HG02623 (cell line): Measurements from ENCODE around the gene DDX20.
"Not testable (repeated sequence)": the region's sequence is repeated elsewhere in the genome, so short reads cannot be mapped to it uniquely, and the experiment has no call there.

Source experiments
- ATAC-seq: cut with Tn5 transposase; IDR thresholded peaks from one replicate; pipeline ENCODE4 v1.9.1; 2021; ENCODE audit warnings: moderate library complexity; ENCODE audit not compliant: unreplicated experiment

Gene DDX20

GRCh38 chr1:111733183-111733991 lies 22.3 kb upstream of the DDX20 start:
- ATAC-seq: no peak

GRCh38 chr1:111733992-111734341 lies 21.7 kb upstream of the DDX20 start:
- no peak for ATAC-seq

- ATAC-seq: no peak
Measured at GRCh38 chr1:111734426-111734825, 21.3 kb upstream of the DDX20 start.

GRCh38 chr1:111734856-111735255 lies 20.8 kb upstream of the DDX20 start:
- ATAC-seq: no peak

- ATAC-seq: no peak
Measured at GRCh38 chr1:111735321-111735720, 20.4 kb upstream of the DDX20 start.

GRCh38 chr1:111735858-111736544 lies 19.7 kb upstream of the DDX20 start:
- ATAC-seq: no peak

- no peak for ATAC-seq
Measured at GRCh38 chr1:111736548-111737215, 19.0 kb upstream of the DDX20 start.

GRCh38 chr1:111737216-111738132 lies 18.2 kb upstream of the DDX20 start:
- no peak for ATAC-seq

- ATAC-seq: no peak
Measured at GRCh38 chr1:111738133-111738435, 17.6 kb upstream of the DDX20 start.

GRCh38 chr1:111738436-111739193 lies 17.1 kb upstream of the DDX20 start:
- peak; percentile 42 for ATAC-seq

GRCh38 chr1:111739194-111739924 lies 16.3 kb upstream of the DDX20 start, which contains the start of gene INKA2:
Gene INKA2 (minus strand): TSS chr1:111739395. CDS start chr1:111739242, 153 bp downstream.
- ATAC-seq: peak; percentile 81

GRCh38 chr1:111739925-111740765 lies 15.6 kb upstream of the DDX20 start:
- ATAC-seq: no peak

GRCh38 chr1:111742292-111742691 lies 13.4 kb upstream of the DDX20 start:
- ATAC-seq: not testable (repeated sequence)

- ATAC-seq: no peak
Measured at GRCh38 chr1:111742938-111743549, 12.7 kb upstream of the DDX20 start.

- no peak for ATAC-seq
Measured at GRCh38 chr1:111743679-111744101, 12.0 kb upstream of the DDX20 start.

- no peak for ATAC-seq
Measured at GRCh38 chr1:111745675-111746613, 9.8 kb upstream of the DDX20 start.

GRCh38 chr1:111746614-111746999 lies 9.1 kb upstream of the DDX20 start:
- no peak for ATAC-seq
